ENCODE measurements around the gene CRIP3.
"Not testable (repeated sequence)": the region's sequence is repeated elsewhere in the genome, so short reads cannot be mapped to it uniquely, and the experiment has no call there.

The CRIP3 gene

DNA sequence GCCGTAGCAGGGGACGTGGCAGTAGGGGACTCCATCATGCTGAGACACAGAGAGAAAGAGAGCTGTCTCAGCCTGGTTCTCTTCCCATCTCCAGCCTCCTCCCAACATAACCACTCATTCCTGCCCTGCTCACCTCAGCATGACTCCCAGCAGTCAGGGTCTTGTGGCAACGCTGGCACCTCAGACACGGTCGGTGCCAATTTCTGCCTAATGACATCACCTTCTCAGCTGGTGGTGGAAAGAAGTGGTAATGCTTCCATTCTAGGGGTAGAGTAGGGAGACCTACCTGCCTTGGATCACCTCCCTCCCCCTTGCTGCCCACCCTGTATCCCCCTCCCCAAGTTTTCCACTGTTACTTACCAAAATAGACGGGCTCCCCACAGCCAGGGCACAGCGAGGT, 2.5 kb downstream of the CRIP3 start:
- DNase-seq (ENCODE audit: low spot score): no peak

DNA sequence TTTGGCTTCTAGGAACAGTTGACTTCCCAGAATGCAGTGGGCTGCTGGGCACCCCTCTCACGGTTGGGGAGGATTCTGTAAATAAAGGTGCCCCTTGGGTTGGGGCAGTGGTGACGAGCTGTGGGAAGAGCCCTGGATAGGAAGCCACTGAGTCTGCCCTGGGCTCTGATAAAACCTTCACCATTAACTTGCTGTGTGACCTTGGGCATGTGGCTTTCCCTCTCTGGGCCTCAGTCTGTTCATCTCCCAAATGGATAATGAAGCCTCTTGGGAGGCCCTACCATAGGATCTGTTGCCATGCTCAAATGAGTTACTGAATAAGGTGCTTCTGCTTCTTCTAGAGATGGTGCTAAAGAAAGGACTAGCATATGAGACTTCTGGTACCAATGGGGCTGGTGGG, 3.7 kb downstream of the CRIP3 start:
- DNase-seq (ENCODE audit: low spot score): no peak

DNA sequence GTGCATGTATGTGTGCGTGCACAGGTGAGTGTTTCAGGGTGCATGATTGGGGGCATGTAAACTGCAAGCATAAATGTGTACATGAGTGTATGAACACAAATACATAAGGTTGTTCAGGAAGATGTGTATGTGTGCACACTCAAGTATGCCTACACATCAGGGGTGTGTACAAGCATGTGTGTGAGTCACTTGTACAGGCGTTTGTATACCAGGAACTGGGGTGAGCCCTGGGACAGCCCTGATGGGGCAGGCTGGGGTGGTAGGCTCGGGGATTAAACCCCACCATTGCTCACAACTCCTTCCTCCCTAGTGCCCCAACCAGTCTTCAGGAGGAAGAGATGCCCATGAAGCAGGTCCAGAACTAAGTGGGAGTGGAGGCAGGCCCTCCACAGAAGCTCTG, 4.3 kb downstream of the CRIP3 start:
- DNase-seq (ENCODE audit: low spot score): no peak

DNA sequence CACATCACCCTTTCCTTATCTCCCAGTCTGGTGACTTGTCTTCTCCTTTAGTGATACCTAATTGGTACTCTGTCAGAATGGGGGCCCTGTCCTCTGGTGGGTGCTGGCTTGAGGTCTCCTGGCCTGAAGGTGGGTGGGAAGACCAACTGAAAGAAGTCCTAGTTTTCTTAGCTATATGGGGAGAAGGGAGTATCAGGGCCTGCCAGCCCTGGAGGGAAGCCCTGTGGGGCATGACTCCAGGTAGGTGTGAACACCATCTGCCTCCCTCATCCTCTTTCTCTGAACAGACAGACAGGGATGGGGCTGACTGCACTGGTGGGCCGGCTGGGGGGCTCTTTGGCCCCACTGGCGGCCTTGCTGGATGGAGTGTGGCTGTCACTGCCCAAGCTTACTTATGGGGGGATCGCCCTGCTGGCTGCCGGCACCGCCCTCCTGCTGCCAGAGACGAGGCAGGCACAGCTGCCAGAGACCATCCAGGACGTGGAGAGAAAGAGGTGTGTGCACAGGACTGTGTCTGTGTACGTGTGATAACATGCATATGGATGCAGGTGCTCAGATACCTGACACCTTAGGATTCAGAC, 4.8 kb downstream of the CRIP3 start:
- no peak for DNase-seq (ENCODE audit: low spot score)

DNA sequence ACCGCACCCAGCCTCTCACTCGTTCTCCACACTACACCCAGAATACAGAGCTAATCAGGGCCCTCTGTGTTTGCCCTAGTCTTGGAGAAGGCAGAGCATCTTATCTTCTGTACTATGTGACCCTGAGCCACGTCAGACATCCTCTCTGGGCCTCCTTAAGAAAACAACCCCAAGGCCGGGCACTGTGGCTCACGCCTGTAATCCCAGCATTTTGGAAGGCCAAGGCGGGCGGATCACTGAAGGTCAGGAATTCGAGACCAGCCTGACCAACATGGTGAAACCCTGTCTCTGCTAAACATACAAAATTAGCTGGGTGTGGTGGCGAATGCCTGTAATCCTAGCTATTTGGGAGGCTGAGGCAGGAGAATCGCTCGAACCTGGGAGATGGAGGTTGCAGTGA, 5.6 kb downstream of the CRIP3 start:
- not testable (repeated sequence) for DNase-seq (ENCODE audit: low spot score)

DNA sequence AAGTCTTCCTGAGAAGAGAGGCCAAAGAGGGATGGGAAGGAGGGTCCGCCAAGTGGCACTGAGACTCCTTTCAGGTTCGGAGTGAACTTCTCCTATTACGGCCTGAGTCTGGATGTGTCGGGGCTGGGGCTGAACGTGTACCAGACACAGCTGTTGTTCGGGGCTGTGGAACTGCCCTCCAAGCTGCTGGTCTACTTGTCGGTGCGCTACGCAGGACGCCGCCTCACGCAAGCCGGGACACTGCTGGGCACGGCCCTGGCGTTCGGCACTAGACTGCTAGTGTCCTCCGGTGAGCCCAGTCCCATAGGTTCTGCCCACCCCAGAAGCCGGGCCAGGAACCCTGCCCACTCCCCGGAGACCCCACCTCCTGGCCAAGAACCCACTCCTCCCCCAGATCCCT, 6.5 kb downstream of the CRIP3 start:
- DNase-seq (ENCODE audit: low spot score): no peak

DNA sequence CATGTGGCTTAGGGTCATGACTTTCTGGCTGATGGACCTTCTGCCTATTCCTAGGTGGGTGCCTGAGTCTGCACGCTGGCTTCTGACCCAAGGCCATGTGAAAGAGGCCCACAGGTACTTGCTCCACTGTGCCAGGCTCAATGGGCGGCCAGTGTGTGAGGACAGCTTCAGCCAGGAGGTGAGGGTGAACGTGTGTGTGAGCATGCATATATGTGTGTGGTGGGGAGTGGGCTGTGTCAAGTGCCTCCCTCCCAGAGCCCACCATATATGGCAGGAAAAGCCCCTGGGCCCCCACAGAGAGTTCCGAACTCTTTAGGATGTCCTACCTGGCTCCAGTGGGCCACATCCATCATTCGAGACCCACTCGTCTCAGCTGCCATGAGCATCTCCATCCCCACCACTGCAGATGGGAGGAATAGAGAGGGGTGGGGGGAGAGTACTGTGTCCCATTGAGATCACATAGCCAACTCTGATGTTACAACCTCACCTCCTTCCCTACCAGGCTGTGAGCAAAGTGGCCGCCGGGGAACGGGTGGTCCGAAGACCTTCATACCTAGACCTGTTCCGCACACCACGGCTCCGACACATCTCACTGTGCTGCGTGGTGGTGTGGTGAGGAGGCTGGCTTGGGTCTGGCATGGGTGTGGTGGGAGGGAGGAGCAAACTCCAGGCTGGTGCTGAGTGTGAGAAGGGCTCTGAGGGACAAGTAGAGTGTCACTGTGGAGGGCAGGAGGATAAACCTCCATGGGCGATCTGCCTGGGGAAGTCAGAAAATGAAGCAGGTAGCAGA, 7.3 kb downstream of the CRIP3 start:
- no peak for DNase-seq (ENCODE audit: low spot score)

DNA sequence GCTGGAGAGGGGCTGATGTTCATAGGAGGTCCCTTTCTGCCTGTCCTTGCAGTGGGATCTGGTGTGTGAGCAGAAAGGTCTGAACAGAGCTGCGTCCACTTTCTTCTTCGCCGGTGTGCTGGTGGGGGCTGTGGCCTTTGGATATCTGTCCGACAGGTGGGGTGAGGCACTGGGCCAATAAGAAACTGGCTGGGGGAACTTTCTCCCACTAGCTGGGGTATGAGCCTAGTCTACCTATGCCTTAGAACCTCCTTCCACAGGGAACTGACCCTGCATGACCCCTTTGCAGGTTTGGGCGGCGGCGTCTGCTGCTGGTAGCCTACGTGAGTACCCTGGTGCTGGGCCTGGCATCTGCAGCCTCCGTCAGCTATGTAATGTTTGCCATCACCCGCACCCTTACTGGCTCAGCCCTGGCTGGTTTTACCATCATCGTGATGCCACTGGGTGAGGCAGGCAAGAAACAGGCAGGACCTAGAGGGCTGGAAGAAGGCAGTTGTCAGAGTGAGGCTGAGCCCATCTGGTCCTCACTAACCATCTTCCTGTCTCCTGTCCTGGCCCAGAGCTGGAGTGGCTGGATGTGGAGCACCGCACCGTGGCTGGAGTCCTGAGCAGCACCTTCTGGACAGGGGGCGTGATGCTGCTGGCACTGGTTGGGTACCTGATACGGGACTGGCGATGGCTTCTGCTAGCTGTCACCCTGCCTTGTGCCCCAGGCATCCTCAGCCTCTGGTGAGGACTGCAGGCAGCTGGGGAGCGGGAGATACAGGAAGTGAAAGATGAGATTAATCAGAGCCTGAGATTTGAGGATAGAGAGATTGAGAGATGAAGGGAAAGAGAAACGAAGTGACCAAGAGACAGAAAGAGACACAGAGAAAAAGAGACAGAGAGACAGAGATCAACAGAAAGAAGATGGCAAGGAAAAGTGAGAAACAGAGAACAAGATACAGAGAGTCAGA, 9.0 kb downstream of the CRIP3 start:
- no peak for DNase-seq (ENCODE audit: low spot score)

DNA sequence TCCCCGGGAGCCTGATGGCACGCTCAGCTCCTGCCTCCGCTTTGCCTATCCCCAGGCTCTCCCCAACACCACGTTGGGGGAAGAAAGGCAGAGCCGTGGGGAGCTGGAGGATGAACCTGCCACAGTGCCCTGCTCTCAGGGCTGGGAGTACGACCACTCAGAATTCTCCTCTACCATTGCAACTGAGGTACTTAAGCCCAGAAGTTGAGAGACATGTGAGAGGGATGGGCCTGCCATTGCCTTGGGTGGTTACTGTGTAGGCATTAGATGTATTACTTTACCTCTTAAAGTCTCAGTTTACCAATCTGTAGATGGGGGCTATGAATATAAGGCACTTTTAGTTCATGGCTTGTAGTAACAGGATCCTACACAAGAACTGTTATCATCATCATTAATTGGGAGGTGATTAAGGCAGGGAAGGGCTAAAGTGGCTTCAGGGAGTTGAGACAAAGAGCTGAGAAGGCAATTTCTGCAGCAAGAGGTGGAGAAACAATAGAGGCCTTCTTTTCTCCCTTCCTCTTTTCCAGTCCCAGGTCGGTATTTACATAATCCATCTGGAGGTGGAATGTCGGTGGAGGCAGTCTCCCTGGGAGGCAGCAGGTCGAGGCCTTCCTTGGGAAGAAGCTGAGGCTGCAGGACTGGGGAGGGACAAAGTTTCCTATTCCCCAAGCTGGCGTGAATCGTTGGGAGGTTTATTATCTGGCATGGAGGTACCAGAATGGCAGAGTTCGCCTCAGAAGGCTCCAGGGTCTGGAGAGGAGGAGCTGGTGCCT, 9.9 kb downstream of the CRIP3 start:
- DNase-seq (ENCODE audit: low spot score): no peak

DNA sequence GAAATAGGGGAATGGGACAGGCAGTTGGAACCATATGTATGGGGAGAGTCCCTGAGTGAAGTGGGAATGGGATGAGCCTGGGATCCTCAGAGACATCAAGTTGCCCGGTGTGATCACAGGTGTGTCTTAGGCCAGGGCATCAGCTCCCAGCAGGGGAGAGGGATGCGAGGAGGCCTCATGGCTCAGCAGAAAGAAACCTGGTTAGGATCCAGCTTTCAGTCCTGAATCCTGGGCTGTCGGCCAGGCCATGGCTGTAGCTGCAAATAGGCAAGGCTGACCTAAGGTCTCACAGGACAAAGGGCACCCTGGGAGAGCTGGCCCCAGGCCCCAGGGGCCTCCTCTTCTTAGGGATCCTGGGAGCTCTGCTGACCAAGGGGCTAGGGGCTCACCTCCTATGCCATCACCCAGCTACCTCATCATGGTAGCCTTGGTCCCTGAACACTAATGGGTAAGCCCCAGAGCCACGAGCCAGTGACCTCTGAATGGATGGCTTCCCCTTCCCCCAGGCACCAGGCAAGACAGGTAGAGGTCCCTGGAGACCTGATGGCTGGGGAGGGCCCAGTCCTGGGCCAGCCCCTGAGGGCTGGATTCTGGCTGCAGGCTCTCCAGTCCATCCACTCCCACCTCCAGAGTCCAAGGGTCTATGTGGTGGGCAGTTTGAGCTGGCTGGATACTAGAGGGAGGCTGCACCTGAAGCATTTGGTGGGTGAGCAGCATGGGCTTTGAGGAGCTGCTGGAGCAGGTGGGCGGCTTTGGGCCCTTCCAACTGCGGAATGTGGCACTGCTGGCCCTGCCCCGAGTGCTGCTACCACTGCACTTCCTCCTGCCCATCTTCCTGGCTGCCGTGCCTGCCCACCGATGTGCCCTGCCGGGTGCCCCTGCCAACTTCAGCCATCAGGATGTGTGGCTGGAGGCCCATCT, 10.7 kb downstream of the CRIP3 start, which contains the start of gene SLC22A7:
TSS of gene SLC22A7 (plus strand) at position 617 of the 921 bp plus-strand sequence. CDS start at position 716, 99 bp downstream.
- no peak for DNase-seq (ENCODE audit: low spot score)

DNA sequence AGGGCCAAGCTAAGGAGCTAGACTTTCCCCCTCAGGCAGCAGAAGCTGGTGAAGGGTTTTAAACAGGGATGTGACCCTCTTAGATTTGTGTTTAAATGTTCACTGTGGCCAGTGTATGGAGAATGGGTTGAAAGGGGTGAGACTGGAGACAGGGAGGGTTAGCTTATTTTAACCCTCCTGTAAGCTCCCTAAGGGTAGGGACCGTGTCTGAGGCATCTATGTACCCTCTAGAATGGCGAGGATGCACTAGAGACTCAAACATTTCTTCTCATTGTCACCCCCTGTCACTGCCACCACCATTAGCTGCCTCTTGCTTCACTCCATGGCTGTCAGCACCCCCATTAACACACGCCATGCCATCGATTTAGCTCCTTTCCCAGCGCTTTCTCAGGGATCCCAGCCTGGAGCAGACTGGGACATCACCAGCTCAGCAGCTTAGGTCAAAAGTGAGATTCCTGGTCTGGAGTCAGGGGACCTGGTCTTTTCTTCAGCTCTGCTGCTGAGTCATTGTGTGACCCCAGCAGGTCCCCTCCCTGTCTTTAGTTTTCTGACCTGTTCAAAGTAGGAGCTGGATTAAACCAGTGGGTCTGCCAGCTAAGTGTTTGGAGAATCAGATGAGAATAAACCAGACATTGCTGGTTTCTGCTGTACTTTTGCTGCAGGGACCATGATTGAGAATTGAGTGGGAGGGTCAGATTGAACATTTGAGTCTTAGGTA, 11.7 kb downstream of the CRIP3 start:
- DNase-seq (ENCODE audit: low spot score): no peak

DNA sequence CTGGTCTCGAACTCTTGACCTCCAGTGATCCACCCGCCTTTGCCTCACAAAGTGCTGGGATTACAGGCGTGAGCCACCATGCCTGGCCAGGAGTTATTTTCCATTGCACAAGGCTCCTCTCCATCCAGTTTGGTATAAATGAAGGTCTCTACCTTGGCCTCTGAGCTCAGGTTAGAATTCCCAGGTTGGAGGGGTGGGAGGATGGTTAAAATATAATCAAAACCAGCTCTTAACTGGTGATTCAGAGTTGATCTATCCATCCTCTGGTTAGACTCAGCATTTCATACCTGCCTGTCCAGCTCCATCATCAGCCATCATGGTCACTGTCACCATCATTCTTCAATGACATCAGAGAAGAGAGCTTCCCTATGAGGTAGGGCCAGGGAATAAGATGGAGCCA, 13.2 kb downstream of the CRIP3 start:
- DNase-seq (ENCODE audit: low spot score): no peak

DNA sequence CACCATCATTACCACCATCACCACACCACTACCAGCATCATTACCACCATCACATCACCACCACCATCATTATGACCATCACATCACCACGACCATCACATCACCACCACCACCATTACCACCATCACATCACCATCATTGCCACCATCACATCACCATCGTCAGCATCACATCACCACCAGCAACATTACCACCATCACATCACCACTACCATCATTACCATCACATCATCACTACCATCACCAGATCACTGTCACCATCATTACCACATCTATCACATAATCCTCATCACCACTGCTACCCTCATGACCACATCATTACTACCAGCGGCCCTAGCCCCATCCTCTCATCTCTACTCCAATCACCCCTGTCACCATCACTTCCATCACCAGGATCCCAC, 14.1 kb downstream of the CRIP3 start:
- DNase-seq (ENCODE audit: low spot score): no peak

DNA sequence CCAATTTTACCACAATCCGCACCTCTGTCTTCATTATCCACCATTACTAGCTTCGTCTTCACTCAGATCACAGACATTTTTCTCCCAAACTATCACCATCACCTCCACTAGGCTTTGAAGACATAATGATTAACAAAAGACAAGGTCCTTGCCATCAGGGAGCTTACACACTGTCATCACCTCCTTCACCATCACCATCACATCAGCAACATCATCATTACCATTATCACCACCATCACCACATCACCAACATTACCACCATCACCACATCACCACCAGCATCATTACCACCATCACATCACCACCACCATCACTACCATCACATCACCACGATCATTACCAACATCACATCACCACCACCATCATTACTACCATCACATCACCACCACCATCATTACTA, 14.9 kb downstream of the CRIP3 start:
- DNase-seq (ENCODE audit: low spot score): no peak

DNA sequence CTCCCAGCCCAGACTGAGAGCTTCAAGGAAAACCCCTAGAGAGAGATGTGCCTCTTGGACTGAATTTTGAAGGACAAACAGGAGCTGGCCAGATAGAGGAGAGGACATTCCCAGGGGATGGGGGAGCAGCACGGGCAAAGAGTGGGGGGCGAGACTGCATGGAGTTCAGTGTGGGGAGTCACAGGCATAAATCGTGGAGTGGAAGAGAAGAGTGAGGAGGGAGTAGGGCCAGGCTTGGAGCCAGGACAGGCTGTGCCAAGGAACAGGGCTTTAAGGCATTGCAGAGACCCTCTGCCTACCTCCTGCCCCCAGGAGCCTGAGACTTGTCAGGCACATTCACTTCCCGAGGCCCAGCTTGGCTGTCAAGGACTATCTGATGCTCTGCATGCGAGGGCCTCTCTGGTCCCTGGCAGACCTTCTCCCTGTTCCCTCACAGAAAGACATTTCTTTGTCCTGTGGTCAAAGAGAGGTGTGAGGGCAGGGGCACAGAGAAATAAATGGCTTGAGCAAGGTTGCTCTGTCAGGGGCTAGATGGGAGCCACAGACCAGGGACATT, 15.8 kb downstream of the CRIP3 start:
- DNase-seq (ENCODE audit: low spot score): no peak

DNA sequence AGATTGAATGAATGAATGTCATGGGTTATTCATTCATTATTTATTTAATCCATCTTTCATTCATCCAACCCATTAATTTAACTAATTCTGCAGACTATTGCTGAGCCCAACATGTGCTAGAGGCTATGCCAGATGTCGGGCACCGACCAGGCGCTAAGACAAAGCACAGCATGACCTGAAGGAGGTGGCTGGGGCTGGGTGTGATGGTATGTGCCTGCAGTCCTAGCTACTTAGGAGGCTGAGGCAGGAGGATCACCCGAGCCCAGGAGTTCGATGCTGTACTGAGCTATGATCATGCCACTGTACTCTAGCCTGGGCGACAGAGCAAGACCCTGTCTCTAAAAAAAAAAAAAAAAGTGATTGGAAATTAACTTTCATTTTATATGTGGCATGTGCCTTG, 16.3 kb downstream of the CRIP3 start:
- no peak for DNase-seq (ENCODE audit: low spot score)

DNA sequence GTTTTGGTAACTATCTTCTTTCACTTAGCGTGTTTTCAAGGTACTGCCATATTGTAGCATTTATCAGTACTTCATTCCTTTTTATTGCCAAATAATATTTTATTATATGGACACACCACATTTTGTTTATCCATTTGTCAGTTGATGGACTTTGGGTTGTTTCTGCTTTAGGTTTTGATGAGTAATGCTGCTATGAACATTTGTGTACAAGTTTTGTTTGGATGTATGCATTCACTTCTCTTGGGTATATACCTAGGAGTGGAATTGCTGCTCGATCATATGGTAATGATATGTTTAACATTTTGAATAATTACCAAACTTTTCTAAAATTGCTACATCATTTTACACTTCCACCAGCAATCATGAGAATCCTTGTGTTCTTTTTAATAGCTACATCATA, 16.9 kb downstream of the CRIP3 start:
- DNase-seq (ENCODE audit: low spot score): no peak

DNA sequence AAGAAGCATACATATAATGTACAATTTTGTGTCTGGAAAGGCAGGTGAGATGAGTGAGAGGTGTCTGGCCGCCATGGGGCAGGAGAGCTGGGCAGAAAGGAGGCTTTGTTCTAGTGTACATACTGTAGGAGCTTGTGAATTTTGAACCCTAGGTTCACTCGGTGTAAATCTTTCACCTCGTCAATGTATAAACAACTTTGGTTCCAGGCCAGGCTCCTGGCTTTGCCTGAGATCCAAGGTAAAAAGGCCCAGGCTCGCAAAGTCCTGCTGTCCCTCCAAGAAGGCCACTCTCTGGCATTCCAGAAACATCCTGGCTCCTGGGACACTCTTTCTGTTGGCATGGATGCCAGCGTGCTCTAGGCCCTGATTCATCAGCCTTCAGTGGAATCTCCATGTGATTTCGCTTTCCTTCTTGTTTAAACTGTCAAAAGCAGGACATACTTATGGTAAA, 17.7 kb downstream of the CRIP3 start:
- DNase-seq (ENCODE audit: low spot score): no peak

DNA sequence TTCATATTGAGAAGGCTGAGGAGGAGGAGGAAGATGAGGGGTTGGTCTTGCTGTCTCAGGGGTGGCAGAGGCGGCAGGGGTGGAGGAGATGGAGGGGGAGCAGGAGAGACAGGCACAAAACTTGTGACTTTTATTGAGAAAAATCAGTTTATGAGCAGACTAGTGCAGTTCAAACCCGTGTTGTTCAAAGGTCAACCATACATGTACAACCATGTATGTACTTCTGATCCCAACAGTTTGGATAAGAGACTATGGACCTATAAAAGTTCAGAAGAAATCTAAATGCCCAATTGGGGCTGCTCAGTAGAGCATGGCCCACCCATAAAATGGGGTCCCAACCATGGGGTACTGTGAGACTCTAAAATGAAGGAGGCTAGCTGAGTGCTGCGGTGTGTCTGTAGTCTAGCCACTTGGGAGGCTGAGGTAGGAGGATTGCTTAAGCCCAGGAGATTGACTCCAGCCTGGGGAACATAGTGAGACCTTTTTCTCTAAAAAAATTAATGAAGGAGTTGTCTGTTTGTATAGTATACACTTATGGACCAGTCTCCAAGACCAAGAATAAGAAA, 18.2 kb downstream of the CRIP3 start:
- no peak for DNase-seq (ENCODE audit: low spot score)
